HG02852 (cell line): ENCODE results near the gene ANO6.

Experiments used
- ATAC-seq: cut with Tn5 transposase; IDR thresholded peaks from one replicate; pipeline ENCODE4 v1.9.1; 2021; ENCODE audit warnings: mild to moderate bottlenecking, moderate library complexity; ENCODE audit not compliant: unreplicated experiment

ANO6 gene

DNA sequence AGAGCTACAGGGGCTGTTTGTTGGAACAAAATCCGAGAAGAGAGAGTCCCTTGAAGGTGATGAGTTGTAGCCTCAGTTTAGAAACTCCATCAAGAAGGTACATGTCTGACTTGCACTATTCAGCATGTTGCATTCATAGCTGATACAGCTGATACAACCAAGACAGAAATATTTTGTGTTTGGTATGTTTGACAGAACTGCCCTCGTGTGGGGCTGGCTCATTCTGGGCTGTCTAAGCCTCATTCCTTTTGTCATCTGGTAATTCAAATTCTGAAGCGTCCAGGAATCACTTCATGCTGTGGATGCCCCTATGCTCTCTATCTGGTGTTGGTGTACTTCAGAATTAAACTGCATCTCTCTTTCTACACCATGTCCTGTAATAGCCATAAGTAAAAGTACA, 126.3 kb downstream of the ANO6 start:
- no peak for ATAC-seq

DNA sequence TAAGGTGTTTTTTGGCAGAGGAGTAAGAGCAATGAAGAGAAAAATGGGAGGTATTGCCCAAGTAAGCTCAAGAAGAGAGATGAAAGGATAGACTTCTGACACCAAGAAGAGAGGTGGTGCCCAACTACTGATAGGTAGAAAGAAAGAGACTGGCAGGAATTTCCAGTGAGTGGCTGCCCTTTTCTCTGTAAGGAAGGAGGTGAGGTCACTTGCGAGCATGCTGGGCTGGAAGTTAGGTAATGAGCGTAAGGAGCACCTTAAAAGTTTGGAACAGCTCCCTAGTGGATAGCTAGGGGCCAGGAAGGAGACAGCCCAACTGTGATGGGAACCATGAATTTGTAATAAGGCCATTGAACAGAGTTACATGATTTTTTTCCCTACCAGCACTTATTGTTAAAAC, 127.0 kb downstream of the ANO6 start:
- ATAC-seq: no peak

DNA sequence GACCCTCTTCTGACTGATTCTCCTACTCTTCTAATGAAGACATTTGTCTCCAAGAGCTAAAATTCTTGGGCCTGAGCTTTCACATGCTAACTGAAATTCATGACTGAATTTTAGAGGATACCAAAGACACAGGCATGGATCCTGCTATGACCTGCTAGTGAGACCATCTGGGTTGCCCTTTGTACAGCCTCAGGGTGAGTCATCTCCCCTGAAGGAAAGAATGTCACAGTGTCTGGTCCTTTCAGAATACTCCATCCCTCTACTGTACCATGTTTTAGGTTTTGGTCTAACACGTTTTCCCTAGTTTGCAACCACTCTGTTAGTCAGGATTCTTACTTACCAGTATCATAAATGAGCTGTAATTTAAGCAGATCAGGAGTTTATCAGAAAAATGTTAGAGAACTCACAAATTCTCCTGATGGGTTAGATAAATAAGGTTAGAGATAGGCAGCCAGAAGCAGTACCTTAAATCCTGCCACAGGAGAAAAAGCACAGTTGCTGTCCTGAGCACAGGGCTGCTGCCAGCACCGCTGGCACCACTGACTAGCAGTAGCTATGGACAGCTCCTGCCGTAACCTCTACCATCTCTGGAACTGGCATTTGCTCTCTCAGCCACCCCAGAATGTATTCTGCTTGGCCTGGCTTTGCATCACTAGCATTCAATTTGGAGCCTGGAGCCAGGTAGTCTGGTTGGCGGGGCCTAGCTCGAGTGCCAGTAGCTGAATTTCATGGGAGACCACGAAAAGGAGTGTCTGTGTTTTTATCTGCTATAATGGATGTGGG, 127.6 kb downstream of the ANO6 start:
- no peak for ATAC-seq

DNA sequence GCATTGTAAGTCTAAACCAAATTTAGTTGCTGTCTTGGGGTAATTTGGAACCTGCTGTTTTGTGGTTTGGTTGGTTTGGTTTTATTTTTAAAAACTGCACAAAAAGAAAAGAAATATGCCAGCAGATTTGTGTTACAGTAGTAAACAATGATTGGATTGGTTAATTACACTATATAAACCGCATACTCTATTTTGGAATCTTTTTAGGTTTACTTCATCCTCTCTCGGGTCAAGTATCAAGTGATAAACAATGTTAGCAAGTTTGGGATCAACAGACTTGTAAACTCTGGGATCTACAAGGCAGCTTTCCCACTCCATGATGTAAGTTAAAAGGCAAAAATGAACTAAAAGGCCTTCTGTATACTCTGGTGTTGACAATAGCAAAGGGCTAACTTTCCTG, 132.4 kb downstream of the ANO6 start:
- ATAC-seq: no peak

DNA sequence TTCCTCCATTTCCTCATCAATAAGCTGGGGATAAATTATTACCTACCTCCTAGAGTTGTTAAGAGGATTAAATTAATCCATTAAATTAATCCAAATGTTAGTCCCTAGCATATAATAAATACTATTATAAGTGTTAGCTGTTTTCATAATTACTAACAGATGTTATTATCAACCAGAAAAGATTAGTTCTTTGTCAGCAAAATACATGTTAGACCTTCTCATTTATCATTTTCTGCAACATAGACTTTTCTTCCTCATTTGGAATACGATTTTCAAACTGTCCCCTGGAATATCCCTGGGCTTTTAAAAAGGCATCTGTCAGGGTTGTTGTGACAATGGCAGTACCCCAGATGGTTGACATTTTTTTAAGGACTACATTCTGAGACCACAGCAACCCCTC, 133.1 kb downstream of the ANO6 start:
- no peak for ATAC-seq

DNA sequence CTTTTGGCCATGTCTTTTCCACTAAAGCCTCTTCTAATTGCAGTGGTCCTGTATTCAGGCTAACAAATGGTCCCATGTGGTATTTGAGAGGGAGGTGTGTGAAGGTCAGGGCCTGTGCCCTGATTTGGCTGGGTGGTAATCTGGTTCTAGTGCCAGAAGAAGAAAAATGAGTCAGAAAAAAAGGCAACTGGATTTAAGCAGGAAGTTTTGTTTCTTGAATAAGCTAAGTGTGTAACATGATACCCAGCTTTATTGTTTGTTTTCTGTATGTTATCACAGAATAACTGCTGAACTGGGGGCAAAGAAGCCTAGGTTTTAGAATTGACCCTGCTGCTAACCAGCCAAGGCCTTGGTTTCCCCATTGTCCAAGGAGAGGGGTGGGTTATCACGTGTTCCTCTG, 134.0 kb downstream of the ANO6 start:
- no peak for ATAC-seq

DNA sequence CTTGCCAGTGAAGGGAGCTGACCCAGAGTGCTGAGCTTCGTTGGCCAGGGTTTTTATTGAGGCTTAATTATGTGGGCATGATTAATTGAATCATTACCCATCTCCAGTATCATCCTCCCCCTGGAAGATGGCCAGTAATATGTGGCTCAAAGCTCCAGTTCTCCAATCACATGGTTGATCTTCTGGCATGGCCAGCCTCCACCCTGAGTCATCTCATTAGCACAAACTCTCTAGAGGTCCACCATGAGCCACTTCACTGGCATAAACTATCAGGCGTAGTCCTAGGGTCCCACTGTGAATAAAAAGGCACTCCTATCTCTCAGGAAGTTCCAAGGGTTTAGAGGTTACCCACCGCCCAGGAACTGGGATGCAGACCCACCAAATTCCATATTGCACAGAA, 135.0 kb downstream of the ANO6 start:
- ATAC-seq: no peak

DNA sequence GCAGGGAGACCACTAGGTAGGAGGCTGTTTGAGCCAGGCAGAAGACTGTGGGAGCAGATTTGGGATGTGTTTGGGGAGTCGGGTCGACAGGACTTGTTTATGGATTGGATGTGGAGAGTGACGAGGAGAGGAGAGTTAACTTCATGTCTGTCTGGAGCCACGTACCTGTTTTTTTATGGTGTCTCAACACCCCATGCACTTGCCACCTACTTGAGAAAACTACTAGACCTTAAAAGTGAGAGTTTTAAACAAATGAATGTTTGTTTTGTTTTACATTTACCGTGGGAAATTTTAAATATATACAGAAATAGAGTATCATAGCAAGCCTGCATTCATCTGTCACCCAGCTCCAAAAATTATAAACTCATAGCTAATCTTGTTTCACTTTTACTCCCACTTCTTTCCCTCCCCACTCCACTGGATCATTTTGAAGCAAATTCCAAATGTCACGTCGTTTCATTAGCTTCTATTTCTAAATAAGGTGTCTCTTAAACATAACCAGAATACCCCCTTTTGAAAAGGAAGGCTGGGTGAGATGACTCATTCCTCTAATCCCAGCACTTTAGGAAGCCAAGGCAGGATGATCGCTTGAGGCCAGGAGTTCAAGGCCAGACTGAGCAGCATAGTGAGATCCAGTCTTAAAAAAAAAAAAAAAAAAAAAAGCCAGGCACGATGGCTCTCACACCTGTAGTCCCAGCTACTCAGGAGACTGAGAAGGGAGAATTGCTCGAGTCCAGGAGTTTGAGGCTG, 136.2 kb downstream of the ANO6 start:
- ATAC-seq: no peak

DNA sequence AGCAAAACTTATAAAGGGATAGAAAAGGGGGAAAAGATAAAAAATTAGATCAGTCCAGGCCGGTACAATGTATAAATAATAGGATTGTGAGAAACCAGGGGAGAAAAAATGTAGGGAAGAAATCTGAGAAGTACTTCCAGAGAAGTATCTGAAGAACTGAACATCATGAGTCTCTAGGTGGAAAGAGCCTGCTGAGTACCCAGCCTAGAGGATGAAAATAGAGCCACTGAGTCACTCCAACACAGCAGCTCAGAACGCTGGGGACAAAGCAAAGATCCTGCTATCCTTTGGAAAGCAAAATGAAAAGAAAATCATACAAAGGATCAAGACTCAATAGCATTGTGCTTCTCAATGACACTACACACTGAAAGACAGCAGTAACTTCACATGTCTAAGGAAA, 138.0 kb downstream of the ANO6 start:
- no peak for ATAC-seq

DNA sequence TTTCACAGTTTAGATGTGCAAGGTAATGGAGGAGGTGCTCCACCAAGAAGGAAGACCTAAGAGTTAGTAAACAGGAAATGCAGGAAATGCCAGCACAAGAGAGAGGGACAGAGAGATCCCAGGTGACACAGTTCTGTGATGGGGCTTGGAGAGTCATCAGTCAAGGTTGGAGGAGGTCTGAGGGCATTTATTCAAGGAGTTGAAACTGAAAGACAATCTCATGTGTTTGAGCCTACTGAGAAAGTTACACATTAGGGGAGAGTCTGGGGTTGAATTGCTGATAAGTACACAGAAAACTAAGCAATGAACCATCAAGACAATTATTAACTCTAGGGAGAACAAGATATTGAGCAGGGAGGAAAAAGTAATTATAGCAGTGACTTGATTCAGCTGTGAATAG, 138.5 kb downstream of the ANO6 start:
- ATAC-seq: peak; percentile 75

DNA sequence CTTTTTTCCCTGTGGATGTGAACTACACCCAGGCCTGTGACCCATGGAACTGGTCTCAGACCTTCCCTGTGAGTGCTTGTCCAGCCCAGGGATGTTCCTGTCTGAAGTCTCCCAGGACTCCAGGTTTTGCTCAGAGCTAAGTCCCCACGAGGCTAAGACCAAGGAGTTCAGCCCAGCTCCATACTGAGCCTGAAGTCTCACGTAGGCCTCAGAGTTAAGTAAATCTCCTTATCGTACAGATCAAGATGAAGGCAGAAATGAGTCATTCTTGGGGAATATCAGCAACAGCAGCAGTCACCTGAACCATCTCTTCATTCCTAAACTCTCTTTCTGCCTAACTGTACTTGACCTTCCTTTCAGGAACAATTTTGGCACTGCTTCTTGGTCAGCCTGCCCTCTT, 139.8 kb downstream of the ANO6 start:
- ATAC-seq: no peak

DNA sequence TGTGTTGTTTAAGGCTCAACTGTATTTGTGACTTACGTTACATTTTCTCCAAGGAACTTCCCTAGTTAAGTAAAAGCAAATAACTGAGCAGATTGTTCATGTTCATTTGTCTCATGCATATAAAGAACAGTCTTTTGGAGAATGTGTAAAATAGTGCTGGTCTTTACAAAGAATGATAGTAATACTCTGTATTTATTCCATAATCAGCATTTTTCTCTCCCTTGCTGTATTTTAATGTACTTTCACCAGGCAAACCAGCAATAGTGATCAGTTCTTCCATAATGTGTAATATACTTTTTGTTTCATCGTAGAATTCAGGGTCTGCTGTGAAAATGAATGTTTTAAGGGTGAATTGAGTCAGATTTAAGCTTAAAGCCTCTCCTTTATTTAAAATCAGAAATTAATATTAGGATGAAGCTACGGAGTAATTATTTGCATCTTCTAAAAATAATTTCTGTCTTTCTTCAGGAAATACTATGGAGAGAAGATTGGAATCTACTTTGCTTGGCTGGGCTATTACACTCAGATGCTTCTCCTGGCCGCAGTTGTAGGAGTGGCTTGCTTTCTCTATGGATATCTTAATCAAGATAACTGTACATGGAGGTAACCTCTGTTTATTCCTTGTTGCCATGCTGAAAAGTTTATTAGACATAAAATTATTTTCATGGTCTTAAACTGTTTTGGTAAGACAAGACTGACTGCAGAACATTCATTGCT, 141.1 kb downstream of the ANO6 start:
- ATAC-seq: no peak

DNA sequence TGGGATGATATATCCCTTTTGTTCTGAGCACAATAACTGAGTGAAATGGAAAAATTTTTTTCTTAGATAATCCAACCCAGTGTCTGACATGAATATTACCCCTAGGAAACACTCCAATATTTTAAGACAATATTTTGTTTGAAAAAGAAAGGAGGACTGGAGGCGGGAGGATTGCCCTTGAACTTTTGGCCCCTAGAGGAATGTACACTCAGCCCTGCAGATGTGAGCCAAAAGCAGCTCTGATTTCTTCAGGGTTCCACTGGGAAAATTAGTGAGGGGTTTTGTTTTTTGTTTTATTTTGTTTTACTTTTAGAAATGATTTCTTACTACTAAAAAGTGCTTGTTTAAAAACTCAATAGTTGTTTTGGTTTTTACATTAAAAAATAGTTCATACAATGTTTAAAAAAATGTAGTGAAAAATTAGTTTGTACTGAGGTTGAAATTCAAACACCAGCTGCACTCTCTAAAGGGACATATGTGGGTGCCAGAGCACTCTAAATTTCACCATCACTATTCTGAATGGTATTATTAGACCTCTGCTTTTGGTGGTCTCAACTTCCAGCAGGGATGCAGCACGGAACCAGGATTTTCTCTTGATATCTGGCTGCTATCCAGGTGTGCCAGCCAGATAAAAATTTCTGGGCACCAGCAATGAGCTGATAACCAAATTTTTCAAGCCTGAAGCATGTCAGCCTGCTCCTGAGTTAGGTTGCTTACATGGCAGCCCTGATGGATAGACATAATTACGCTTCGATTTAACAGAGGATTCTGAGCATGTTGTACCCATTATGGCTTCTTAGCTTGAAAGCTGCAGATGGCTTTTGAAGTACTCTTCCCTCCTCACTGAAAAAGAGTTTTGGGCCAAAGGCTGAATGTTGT, 141.9 kb downstream of the ANO6 start:
- no peak for ATAC-seq

DNA sequence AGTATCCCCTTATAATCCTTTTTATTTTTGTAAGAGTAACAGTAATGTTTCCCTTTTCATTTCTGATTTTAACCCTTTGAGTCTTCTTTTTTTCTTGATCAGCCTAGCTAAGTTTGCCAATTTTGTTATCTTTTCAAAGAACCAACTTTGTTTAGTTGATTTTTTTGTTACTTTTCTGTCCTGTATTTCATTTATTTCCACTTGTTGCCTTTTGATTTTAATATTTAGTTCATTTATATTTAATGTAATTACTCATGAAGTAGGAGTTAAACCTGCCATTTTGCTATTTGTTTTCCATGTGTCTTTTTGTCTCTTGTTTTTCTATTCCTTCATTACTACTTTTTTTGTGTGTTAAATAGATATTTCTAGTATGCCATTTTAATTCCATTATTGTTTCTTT, 146.4 kb downstream of the ANO6 start:
- no peak for ATAC-seq

DNA sequence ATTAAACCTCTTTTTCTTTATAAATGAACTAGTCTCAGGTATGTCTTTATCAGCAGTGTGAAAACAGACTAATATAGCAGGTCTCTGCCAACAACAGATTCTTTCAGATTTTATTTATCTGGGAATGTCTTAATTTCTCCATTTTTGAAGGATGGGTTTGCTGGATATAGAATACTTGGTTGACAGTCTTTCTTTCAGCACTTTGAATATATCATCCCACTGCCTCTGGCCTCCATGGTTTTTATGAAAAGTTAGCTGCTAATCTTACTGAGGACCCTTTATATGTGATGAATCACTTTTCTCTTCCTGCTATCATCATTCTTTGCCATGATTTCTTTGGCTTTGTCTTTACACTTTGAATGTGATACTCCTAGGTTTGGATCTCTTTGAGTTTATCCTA, 148.0 kb downstream of the ANO6 start:
- ATAC-seq: no peak

DNA sequence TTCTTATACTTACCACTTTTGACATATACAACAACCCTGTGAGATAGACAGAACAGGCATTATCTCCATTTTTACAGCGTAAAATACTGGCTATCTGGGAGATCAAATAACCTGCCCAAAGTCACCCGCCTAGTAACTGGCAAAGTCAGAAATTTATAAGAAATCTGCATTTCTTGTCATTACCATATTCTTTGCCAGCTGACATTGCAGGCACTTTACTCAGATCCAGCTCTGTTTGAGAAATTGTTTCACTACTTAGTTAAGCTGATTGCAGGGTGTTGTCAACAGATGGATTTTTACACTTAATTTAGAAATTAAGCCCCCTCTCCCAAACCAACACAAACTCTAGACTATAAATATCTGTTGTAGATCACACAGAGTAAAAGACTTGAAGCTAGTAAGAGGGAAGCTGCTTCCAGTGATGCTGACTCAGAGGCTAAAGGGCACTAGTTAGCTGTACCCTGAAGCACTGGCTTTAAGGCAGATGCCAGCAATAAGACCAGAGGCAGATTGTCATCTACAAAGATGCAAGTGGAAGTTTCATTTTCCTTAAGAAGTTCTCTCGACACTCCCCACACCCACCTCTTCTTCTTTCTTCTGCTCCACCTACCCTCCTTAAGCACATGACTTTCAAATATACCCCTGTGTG, 153.1 kb downstream of the ANO6 start:
- ATAC-seq: no peak

DNA sequence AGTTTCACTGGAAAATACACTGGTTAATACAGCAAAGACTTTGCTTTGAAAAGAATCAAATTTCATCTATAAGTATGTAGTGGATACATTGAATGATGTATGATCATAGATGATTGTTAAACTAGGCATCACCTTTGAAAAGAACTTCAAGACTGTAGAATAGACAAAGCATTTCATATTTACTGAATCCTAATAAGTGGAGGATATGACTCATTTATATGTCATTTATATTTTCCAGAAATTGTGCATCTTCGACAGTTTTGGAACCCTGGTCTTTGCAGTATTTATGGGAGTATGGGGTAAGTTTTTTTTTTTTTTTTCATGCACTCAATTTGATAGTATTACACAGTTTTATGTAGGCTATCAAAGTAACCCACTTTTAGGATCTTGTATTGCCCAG, 161.9 kb downstream of the ANO6 start:
- ATAC-seq: no peak

DNA sequence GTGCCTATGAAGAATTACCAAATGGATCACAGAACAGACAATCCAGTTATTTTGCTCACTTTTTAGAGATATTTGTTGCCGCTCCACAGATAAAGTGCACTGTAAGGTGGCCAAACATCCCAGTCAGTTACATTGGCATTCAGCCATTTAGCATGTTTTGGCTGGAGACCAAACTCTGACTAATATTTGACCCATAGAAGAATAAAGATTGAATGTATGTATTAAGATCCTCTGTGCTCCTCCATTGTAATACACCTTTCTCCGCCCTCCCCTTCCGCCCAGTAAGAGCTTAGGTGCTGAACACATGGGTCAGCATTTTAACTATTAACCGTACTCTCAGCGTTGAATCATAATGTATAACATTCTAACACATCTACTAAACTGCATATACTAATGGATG, 163.4 kb downstream of the ANO6 start:
- no peak for ATAC-seq

DNA sequence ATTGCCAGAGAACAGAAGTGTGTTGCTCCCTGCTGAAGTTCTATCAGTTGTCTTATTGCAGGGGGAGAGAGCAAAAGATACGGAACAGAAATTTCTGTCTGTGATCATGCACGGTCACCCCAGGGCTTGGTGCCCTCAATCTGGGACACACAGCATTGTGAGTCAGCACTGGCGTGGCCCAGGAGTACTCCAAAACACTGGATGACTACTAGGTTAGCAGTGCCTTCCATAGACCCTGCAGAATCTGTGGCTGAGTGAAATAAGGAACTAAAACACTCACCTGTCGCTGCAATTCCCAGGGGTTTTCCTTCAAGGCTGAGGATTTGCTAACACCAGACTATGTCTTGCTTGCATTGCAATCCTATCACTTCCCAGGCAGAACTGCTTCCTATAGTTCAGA, 165.5 kb downstream of the ANO6 start:
- no peak for ATAC-seq

DNA sequence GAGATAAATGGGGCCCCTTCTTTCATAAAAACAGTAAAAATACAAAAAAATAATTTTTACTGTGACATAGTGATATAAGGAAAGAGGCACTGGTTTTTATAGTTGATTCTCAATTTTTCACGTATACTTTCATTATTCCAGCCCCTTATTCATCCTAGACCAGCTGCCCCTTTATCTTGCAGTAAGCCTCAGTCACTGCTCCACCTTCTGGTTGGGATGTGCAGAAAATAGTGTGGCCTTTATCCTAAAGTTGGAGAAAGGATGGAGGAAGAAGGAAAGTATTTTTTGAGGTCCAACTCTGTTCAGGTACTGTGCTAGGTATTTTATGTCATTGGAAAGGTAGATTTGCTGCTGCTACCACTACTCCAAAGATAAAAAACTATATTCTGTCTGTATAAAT, 172.7 kb downstream of the ANO6 start:
- ATAC-seq: no peak

DNA sequence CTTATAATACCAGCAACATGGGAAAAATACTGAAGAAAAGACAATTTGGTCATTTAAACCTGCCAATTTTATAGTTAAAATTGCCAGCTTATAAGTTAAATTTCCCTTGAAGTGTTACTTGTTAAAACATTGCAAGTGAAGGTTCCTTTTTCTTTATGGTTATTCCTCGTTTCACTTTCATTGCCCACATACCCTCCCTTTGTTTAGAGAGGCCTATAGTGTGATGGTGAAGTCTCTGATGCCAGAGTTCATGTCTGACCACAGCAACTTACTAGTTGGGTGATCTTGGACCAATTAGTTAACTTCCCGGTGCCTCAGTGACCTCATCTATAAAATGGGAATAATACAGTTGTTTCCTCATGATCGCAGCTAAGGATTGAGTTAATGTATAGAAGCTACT, 173.5 kb downstream of the ANO6 start:
- no peak for ATAC-seq
